GM18520 (cell line): ENCODE measurements around the gene CLECL1.
"Not testable (repeated sequence)": the region's sequence is repeated elsewhere in the genome, so short reads cannot be mapped to it uniquely, and the experiment has no call there.

Source experiments
- ATAC-seq: cut with Tn5 transposase; IDR thresholded peaks from one replicate; pipeline ENCODE4 v1.9.1; 2021; ENCODE audit not compliant: unreplicated experiment

CLECL1 gene

GRCh38 chr12:9724023-9724422 lies 8.9 kb downstream of the CLECL1 start:
- ATAC-seq = no peak

GRCh38 chr12:9721394-9722092 lies 11.4 kb downstream of the CLECL1 start:
- peak; percentile 32 for ATAC-seq

DNA sequence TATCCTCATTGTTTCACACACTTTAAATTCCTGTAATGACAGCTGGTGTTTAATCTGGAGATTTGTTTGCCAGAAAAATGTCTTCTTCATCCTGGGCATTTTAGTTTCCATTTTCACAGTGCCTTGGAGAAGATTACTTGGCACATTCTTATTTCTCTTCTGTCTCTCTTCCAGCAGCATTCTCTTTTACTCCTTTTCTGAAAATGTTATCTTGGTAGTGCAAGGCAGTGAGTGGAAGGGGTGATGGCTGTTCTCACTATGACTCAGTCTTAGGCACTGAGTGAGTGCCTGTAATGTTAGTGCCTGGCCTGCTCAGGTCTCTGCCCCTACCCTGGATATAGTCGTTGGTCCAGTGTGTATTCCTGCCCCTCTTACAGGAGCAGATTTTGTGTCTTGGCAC lies 13.1 kb downstream of the CLECL1 start:
- no peak for ATAC-seq

- ATAC-seq = no peak
Measured at GRCh38 chr12:9718968-9719367, 13.9 kb downstream of the CLECL1 start.

DNA sequence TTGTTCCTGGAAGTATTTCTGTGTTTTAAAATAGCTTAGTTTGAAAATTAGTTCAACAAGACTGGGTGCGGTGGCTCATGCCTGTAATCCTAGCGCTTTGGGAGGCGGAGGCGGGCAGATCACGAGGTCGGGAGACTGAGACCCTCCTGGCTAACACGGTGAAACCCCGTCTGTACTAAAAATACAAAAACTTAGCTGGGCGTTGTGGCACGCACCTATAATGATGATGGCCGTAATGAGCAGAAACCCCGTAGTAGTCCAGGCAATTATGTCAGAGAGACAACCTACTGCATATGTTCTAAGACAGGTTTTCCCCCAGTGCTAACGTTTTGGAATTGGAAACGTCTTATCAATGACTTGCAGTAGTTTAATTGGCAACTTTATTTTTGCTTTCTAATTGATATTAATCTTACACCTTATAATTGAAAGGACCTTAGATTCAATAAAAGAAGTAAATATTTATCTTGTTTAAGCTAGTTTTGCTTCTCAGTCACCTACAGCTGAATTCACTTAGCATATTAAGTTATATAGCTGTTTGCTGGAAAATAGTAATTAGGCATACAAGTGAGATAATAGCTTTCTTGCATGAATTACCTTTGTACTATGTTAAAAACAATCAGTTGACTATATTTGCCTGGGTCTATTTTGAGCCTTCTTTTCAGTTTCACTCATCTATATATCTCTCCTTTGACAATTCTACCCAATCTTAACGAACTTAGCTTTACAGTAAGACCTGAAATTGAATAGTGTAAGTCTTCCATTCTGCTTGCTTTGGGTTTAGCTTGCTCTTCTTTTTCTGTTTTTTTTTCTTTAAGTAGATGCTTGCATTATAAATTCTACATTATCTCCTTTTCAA lies 15.6 kb downstream of the CLECL1 start:
- no peak for ATAC-seq

GRCh38 chr12:9713032-9713558 lies 19.8 kb downstream of the CLECL1 start:
- ATAC-seq = peak; percentile 36

DNA sequence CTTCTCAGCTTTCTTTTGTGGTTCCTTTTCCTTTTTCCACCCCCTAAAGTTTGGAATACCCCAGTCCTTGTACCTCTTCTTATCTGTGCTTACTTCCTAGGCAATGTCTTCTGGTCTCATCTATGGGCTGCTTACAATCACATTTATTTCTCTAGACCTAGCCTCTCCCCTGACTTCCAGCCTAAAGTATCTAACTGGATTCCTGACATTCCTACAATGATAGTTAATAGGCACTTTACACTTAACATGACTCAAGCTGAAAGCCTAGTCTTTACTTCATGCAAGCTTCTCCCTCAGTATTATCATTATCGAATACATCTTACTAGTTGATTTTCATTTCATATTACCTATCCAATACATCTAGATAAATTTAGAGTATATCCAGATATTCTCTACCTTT lies 21.2 kb downstream of the CLECL1 start:
- no peak for ATAC-seq

- no peak for ATAC-seq
Measured at GRCh38 chr12:9710584-9711375, 22.1 kb downstream of the CLECL1 start.

- no peak for ATAC-seq
Measured at GRCh38 chr12:9708853-9709252, 24.0 kb downstream of the CLECL1 start.

GRCh38 chr12:9707864-9708808 lies 24.8 kb downstream of the CLECL1 start:
- no peak for ATAC-seq

DNA sequence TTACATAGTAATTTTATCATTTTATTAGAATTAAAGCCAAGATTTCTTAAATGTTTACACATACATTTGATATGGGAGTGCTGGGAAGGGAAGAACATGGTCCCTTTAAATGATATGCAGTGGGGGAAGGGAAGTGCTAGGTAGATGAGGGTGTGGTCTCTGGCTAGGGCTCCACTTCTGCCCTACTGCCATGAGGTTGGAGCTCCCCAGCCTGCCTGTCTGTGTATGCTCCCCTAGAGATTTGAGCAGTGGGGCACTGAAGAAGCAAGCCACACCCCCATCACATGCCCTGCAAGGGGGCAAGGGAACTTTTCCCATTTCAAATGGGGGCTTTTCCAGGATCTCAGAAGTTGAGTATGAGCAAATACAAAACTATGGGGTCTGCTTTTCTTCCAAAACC lies 25.5 kb downstream of the CLECL1 start:
- no peak for ATAC-seq

DNA sequence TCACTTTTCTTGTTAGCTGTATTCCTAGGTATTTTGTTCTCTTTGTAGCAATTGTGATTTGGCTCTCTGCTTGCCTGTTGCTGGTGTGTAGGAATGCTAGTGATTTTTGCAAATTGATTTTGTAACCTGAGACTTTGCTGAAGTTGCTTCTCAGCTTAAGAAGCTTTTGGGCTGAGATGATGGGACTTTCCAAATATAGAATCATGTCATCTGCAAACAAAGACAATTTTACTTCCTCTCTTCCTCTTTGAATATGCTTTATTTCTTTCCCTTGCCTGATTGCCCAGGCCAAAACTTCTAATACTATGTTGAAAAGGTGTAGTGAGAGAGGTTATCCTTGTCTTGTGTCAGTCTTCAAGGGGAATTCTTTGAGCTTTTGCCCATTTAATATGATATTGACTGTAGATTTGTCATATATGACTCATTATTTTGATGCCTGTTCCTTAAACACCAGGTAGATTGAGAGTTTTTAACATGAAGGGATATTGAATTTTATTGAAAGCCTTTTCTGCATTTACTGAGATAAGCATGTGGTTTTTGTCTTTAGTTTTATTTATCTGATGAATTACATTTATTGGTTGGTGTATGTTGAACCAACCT lies 26.7 kb downstream of the CLECL1 start:
- ATAC-seq = no peak

DNA sequence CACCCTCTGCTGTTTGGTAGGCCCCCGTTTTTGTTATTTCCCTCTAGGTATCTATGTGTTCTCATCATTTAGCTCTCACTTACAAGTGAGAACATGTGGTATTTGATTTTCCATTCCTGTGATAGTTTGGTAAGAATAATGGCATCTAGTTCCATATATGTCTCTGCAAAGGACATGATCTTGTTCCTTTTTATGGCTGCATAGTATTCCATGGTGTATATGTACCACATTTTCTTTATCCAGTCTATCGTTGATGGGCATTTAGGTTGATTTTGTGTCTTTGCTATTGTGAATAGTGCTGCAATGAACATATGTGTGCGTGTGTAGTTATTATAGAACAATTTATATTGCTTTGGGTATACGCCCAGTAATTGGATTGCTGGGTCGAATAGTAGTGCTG lies 28.3 kb downstream of the CLECL1 start:
- not testable (repeated sequence) for ATAC-seq

- ATAC-seq = no peak
Measured at GRCh38 chr12:9702255-9702654, 30.6 kb downstream of the CLECL1 start.

GRCh38 chr12:9701380-9702154 lies 31.3 kb downstream of the CLECL1 start:
- no peak for ATAC-seq

DNA sequence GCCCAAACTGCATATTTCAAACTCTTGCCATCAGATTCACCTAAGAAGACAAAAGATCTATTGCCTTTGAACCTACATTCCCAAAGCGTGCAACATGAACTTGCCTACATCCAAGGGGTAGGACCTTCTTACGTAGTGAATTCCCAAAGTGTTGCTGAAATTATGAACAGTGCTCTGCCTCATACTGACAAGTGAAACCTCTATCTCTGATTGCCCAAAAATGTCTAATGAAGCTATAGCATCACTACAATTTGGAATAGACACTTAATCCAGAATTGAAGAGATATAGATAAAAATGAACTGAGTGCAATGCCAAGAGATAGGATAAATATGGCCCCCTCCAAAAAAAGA lies 32.3 kb downstream of the CLECL1 start:
- ATAC-seq = no peak

GRCh38 chr12:9699898-9700605 lies 32.8 kb downstream of the CLECL1 start:
- ATAC-seq = no peak

DNA sequence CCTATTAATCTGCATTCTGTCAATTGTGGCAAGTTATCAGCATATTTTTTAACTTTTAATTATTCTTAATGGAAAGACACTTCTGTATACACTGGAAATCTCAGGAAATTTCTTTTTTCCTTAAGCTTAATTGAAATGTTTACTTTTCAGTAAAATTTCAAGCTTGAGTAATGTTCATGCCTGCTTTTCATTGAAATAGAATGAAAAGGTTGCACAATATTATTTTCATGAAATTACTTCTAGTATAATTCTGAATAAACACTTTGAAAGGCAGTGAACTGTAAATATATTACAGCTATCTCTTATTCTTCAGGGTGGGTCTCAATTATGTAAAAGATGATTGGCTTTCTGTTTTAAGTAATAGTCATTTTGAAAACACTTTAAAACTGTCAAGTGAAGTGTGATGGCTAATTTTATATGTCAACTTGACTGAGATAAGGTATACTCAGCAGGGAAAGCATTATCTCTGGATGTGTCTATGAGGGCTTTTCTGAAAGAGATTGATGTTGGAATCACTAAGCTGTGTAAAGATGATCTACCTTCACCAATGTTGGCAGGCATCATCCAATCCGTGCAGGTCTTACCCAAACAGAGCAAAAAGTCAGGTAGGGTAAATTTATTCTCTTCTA lies 33.5 kb downstream of the CLECL1 start:
- ATAC-seq = no peak
